ACC112 (cell line): ENCODE results near the gene RARRES2.
A peak's percentile ranks its signal among the peaks of the same experiment; 100 is the strongest.

ENCODE experiments used
- H2AFZ ChIP-seq: fragments of 200-600 bp; sonication (generic); one replicate; pipeline ENCODE4 v1.6.0; 2017; ENCODE audit warnings: antibody characterized with exemption, low read length; ENCODE audit not compliant: unreplicated experiment
- H3K27ac ChIP-seq: fragments of 200-600 bp; sonication (generic); 2 replicates; pipeline ENCODE4 v1.5.1; 2014; ENCODE audit warnings: low read depth, mild to moderate bottlenecking, antibody characterized with exemption, low read length, moderate library complexity
- H3K27me3 ChIP-seq: fragments of 200-600 bp; sonication (generic); 2 replicates; pipeline ENCODE4 v1.6.1; 2014; ENCODE audit warnings: mild to moderate bottlenecking, antibody characterized with exemption, low read length, moderate library complexity, mixed read lengths; ENCODE audit not compliant: insufficient read depth
- H3K36me3 ChIP-seq: fragments of 200-600 bp; sonication (generic); 2 replicates; pipeline ENCODE4 v1.6.1; 2016; ENCODE audit warnings: mild to moderate bottlenecking, antibody characterized with exemption, low read length, moderate library complexity, mixed read lengths; ENCODE audit not compliant: insufficient read depth
- H3K4me1 ChIP-seq: fragments of 200-600 bp; sonication (generic); one replicate; pipeline ENCODE4 v1.6.1; 2016; ENCODE audit warnings: low read length, mixed read lengths; ENCODE audit not compliant: insufficient read depth, unreplicated experiment, control insufficient read depth
- H3K4me3 ChIP-seq: fragments of 200-600 bp; sonication (generic); 2 replicates; pipeline ENCODE4 v1.5.1; 2014; ENCODE audit warnings: mild to moderate bottlenecking, low read depth, low read length
- H3K79me2 ChIP-seq: fragments of 200-600 bp; sonication (generic); one replicate; pipeline ENCODE4 v1.6.0; 2016; ENCODE audit warnings: low read length; ENCODE audit not compliant: control insufficient read depth, unreplicated experiment, insufficient read depth

The RARRES2 gene

DNA sequence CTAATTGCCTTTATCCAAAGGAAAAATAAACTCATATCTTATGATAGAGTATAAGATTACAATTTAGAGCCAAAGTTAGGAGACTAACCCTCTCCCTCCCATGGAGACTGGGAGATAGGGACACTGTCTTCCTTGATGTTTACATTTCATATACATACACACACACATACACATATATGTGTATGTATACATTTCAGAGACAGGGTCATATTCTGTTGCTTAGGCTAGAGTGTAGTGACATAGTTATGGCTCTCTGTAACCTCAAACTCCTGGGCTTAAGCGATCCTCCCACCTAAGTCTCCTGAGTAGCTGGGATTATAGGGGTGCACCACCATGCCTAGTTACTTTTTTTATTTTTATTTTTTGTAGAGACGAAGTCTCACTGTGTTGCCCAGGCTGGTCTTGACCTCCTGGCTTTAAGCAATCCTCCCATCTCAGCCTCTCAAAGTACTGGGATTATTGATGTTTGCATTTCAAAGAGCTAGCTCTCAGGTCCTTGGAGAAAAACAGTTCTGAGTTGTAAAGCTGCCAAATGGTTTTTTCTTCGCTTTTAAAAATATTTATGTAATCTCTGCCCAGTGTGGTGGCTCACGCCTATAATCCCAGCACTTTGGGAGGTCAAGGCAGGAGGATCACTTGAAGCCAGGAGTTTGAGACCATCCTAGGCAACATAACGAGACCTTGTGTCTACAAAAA is 19.1 kb upstream of the RARRES2 start:
- Histone ChIP-seq H3K4me1 (no peaks in the 10 kb centered on the region), H3K4me3 (no peak overlapping the region), H3K27me3 (no peaks in the 10 kb centered on the region), H3K79me2 (no peaks in the 10 kb centered on the region), H2AFZ (no peak overlapping the region), H3K27ac (no peak overlapping the region), H3K36me3 (no peaks in the 10 kb centered on the region)

- Histone ChIP-seq H3K27ac (no peak overlapping the region), H3K27me3 (no peaks in the 10 kb centered on the region), H3K36me3 (no peaks in the 10 kb centered on the region), H3K4me1 (no peaks in the 10 kb centered on the region), H3K79me2 (no peaks in the 10 kb centered on the region), H2AFZ (no peak overlapping the region), H3K4me3 (no peak overlapping the region)
These were observed 18.4 kb upstream of the RARRES2 start for GRCh38 chr7:150359622-150360362.

- Histone ChIP-seq H3K4me3 (no peak overlapping the region), H3K4me1 (no peaks in the 10 kb centered on the region), H3K36me3 (no peaks in the 10 kb centered on the region), H2AFZ (no peak overlapping the region), H3K27ac (no peak overlapping the region), H3K79me2 (no peaks in the 10 kb centered on the region), H3K27me3 (no peaks in the 10 kb centered on the region)
These were observed 17.7 kb upstream of the RARRES2 start for GRCh38 chr7:150358988-150359621.

DNA sequence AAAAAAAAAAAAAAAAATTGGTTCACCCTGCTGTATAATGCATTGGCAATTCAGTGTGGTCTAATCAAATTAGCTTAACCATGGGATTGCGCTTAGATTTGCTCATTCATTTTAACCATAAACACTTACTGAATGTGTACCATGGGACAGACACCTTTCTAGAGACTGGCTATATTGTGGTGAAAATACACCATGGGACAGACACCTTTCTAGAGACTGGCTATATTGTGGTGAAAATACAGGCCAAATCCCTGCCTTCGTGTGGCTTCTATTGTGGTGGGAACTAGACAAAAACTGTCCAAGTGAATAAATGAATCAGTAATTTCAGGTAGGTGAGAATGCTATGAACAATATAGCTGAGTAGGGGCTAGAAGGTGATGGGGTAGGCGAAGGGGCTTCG is 17.0 kb upstream of the RARRES2 start:
- no peaks in the 10 kb centered on the region for H3K27me3 ChIP-seq
- H3K79me2 ChIP-seq: no peaks in the 10 kb centered on the region
- no peak overlapping the region for H3K4me3 ChIP-seq
- no peak overlapping the region for H2AFZ ChIP-seq
- no peaks in the 10 kb centered on the region for H3K36me3 ChIP-seq
- no peaks in the 10 kb centered on the region for H3K4me1 ChIP-seq
- no peak overlapping the region for H3K27ac ChIP-seq

- Histone ChIP-seq H3K79me2 (no peaks in the 10 kb centered on the region), H3K27me3 (no peaks in the 10 kb centered on the region), H3K4me3 (no peak overlapping the region), H3K27ac (no peak overlapping the region), H2AFZ (no peak overlapping the region), H3K36me3 (no peaks in the 10 kb centered on the region), H3K4me1 (no peaks in the 10 kb centered on the region)
These were observed 16.5 kb upstream of the RARRES2 start for GRCh38 chr7:150357771-150358427.

DNA sequence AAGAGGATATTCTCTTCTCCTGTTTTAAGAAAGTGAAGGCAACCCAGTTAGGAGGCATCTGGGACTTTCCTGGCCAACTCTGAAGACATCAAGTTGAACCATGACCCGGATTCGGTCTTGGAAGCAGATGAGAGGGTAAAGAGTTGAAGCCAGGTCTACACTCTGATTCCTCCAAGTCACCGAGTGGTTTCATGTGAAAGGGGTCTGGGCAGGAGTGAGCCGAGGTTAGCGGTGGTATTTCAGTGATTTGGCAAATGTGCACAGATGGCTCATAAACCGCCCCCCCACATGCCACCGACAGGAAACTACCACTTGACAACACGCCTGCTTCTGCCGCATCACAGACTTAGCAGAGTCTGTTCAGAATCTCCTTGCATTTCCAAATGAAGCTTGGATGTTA is 15.8 kb upstream of the RARRES2 start:
- no peaks in the 10 kb centered on the region for H3K4me1 ChIP-seq
- no peaks in the 10 kb centered on the region for H3K79me2 ChIP-seq
- no peak overlapping the region for H2AFZ ChIP-seq
- no peaks in the 10 kb centered on the region for H3K27me3 ChIP-seq
- H3K36me3 ChIP-seq: no peaks in the 10 kb centered on the region
- no peak overlapping the region for H3K4me3 ChIP-seq
- H3K27ac ChIP-seq: no peak overlapping the region

GRCh38 chr7:150356265-150356897 is 15.0 kb upstream of the RARRES2 start:
- Histone ChIP-seq H3K27me3 (peaks cover under 1% of the 10 kb centered on the region; the same call in 1 of the 2 replicates), H3K4me1 (no peaks in the 10 kb centered on the region), H3K27ac (no peak overlapping the region), H3K36me3 (no peaks in the 10 kb centered on the region), H3K79me2 (no peaks in the 10 kb centered on the region), H2AFZ (peak overlapping the region; percentile 83), H3K4me3 (no peak overlapping the region)

DNA sequence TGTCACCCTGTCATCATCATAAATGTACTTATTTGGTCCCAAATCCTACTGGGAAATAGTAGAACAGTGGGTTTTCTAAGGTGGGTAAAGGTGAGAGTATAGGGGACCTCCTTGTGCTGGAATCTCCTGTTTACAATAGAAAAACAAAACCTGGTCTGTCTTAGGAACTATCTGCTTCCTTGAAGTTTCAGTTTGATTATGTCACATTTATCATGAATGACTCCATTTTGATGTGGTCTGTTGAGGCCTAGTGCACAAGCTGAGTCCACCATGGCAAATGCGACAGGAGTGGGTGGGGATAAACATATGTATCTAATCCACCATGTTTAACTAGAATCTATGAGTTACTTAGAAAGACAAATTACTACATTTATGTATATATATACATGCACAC is 14.2 kb upstream of the RARRES2 start:
- no peak overlapping the region for H3K27ac ChIP-seq
- H3K27me3 ChIP-seq: peaks cover 4% of the 10 kb centered on the region; the same call in 1 of the 2 replicates
- no peaks in the 10 kb centered on the region for H3K79me2 ChIP-seq
- no peaks in the 10 kb centered on the region for H3K36me3 ChIP-seq
- no peaks in the 10 kb centered on the region for H3K4me1 ChIP-seq
- H3K4me3 ChIP-seq: no peak overlapping the region
- H2AFZ ChIP-seq: peak overlapping the region; percentile 94

- no peak overlapping the region for H2AFZ ChIP-seq
- no peak overlapping the region for H3K4me3 ChIP-seq
- H3K79me2 ChIP-seq: no peaks in the 10 kb centered on the region
These were observed 10.3 kb upstream of the RARRES2 start for GRCh38 chr7:150351587-150352194.

DNA sequence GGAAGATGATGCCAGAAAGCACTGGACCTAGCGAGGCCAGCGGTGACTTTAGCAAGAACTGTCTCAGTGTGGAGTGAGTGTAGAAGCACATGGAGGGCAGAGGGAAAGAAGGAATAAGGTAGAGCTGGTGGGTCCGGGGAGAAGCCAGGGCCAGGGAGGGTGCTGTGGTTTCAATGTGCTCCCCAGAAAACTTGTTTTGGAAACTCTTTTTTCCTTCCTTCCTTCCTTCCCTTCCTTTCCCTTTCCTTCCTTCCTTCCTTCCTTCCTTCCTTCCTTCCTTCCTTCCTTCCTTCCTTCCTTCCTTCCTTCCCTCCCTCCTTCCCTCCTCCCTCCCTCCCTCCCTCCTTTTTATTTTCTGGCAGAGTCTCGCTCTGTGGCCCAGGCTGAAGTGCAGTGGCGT is 5.5 kb upstream of the RARRES2 start:
- Histone ChIP-seq H3K27me3 (peaks cover 48% of the 10 kb centered on the region), H3K27ac (no peak overlapping the region), H2AFZ (no peak overlapping the region), H3K4me3 (no peak overlapping the region), H3K36me3 (no peaks in the 10 kb centered on the region), H3K4me1 (no peaks in the 10 kb centered on the region), H3K79me2 (no peaks in the 10 kb centered on the region)

More at GRCh38 chr7:150351587-150352194, 10.3 kb upstream of the RARRES2 start:
- Histone ChIP-seq H3K36me3 (no peaks in the 10 kb centered on the region), H3K27me3 (peaks cover 12% of the 10 kb centered on the region), H3K4me1 (no peaks in the 10 kb centered on the region), H3K27ac (no peak overlapping the region)
